ENCODE results near the gene LRP1B.

LRP1B gene

DNA sequence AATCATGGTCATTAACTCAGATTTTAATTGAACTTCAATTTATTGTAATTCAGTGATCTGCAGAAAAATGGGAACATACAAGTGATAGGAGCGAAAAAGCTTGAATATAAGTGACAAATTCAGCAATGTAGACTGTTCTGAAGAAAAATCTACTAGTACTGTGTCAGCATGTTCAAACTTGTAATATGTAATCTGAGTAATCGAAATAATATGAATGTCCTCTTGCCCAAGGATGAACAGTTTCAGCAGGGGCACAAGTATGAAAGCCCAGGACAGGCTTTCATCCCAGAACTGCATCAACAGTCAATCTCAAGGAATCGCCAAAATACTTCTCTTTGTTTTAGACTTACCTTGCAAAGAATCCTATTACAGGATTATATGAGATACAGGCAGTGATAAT lies 1110.5 kb downstream of the LRP1B start:
- Histone ChIP-seq H3K79me2 (ENCODE audit: insufficient read depth, low read length) (no peaks in the 10 kb centered on the region), H3K27me3 (ENCODE audit: insufficient read depth, low read length) (no peaks in the 10 kb centered on the region), H3K9me3 (ENCODE audit: low read length) (no peaks in the 10 kb centered on the region), H3K4me1 (ENCODE audit: insufficient read depth, low read length, severe bottlenecking) (no peaks in the 10 kb centered on the region), H3K36me3 (ENCODE audit: insufficient read depth, low read length) (no peaks in the 10 kb centered on the region), H3K27ac (ENCODE audit: low read depth, low read length, poor library complexity, severe bottlenecking) (no peak overlapping the region), H3K9me2 (ENCODE audit: low read depth, low read length) (no peaks in the 10 kb centered on the region), H4K20me1 (ENCODE audit: insufficient read depth, low read length) (no peaks in the 10 kb centered on the region), H3K4me3 (ENCODE audit: low read depth, low read length, poor library complexity, severe bottlenecking) (no peak overlapping the region), H3F3A (ENCODE audit: insufficient read depth, low read length) (no peaks in the 10 kb centered on the region), H3K9ac (ENCODE audit: low read length) (no peak overlapping the region), H2AFZ (ENCODE audit: low read length) (no peak overlapping the region), H3K4me2 (ENCODE audit: low read length) (no peak overlapping the region)
- no peak for TF ChIP-seq EZH2 (IDR thresholded peaks at IDR 0.05; ENCODE audit: borderline replicate concordance, low read length)

DNA sequence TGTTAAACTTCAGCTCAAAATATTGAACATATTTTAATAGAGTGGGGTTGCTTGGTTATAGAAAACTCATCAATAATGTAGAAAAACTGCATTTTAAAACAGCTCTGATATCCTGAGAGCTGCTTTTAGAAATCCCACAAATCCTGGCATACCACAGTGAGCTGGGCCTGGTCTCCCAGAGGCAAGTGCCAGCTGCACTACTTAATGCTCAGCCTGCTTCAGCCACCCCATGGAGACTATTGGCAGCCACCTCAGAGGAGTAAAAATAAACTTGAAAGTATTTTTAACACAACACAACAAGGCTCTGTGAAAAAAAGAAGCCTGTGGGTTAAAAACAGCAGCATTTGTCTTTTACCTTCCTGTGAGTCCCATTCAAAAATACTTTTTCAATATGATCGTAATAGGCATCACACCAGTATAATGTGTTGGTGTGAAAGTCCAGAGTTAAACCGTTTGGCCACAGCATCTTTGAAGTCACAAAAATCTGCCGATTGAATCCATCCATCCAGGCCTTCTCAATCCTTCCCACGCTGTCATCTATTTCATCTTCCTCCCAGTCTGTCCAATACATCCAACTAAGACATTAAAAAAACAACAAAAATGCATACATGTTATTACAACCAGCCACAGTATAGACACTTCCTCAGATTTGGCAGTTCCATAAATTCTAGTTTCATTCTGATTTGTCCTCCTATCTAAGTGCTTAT lies 1115.3 kb downstream of the LRP1B start:
- no peaks in the 10 kb centered on the region for H3K9me3 ChIP-seq (ENCODE audit: low read length)
- no peak overlapping the region for H3K4me2 ChIP-seq (ENCODE audit: low read length)
- no peaks in the 10 kb centered on the region for H3K4me1 ChIP-seq (ENCODE audit: insufficient read depth, low read length, severe bottlenecking)
- H3K9ac ChIP-seq (ENCODE audit: low read length): no peak overlapping the region
- H3K27ac ChIP-seq (ENCODE audit: low read depth, low read length, poor library complexity, severe bottlenecking): no peak overlapping the region
- H3F3A ChIP-seq (ENCODE audit: insufficient read depth, low read length): no peaks in the 10 kb centered on the region
- no peaks in the 10 kb centered on the region for H4K20me1 ChIP-seq (ENCODE audit: insufficient read depth, low read length)
- H2AFZ ChIP-seq (ENCODE audit: low read length): no peak overlapping the region
- H3K9me2 ChIP-seq (ENCODE audit: low read depth, low read length): no peaks in the 10 kb centered on the region
- no peaks in the 10 kb centered on the region for H3K79me2 ChIP-seq (ENCODE audit: insufficient read depth, low read length)
- H3K36me3 ChIP-seq (ENCODE audit: insufficient read depth, low read length): no peaks in the 10 kb centered on the region
- TF ChIP-seq EZH2 (IDR thresholded peaks at IDR 0.05; ENCODE audit: borderline replicate concordance, low read length): no peak
- TF ChIP-seq, protein P1, sequence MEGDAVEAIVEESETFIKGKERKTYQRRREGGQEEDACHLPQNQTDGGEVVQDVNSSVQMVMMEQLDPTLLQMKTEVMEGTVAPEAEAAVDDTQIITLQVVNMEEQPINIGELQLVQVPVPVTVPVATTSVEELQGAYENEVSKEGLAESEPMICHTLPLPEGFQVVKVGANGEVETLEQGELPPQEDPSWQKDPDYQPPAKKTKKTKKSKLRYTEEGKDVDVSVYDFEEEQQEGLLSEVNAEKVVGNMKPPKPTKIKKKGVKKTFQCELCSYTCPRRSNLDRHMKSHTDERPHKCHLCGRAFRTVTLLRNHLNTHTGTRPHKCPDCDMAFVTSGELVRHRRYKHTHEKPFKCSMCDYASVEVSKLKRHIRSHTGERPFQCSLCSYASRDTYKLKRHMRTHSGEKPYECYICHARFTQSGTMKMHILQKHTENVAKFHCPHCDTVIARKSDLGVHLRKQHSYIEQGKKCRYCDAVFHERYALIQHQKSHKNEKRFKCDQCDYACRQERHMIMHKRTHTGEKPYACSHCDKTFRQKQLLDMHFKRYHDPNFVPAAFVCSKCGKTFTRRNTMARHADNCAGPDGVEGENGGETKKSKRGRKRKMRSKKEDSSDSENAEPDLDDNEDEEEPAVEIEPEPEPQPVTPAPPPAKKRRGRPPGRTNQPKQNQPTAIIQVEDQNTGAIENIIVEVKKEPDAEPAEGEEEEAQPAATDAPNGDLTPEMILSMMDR (IDR thresholded peaks at IDR 0.05; ENCODE audit: low read length): no peak
- H3K27me3 ChIP-seq (ENCODE audit: insufficient read depth, low read length): no peaks in the 10 kb centered on the region
- H3K4me3 ChIP-seq (ENCODE audit: low read depth, low read length, poor library complexity, severe bottlenecking): no peak overlapping the region

DNA sequence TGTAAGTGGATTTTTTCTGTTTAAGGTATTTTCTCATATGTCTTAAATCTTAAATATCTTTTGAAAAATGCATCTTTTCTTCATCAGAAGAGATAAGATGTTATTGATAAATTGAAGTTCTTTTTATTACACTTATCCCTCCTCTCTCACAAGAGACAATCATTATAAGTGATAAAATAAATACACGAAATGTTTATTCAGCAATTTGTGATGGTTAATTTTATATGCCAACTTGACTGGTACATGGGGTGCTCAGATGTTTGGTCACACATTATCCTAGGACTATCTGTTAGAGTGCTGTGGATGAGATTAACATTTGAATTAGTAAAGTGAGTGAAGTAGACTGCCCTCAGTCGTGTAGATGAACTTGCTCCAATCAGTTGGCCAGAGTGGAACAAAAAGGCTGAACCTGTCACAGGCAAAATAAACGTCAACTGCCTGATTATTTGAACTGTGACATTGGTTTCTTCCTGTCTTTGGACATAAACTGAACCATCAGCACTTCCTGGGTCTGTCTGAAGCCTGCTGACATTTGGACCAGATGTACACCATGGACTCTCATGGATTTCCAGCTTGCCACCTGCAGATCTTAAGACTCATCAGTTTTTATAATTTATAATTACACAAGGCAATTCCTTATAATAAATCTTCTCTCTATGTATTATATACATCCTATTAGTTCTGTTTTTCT lies 1126.7 kb downstream of the LRP1B start:
- no peaks in the 10 kb centered on the region for H3K79me2 ChIP-seq (ENCODE audit: insufficient read depth, low read length)
- no peaks in the 10 kb centered on the region for H3K9me3 ChIP-seq (ENCODE audit: low read length)
- no peaks in the 10 kb centered on the region for H4K20me1 ChIP-seq (ENCODE audit: insufficient read depth, low read length)
- H3K27me3 ChIP-seq (ENCODE audit: insufficient read depth, low read length): no peaks in the 10 kb centered on the region
- H3K9me2 ChIP-seq (ENCODE audit: low read depth, low read length): no peaks in the 10 kb centered on the region
- H3K9ac ChIP-seq (ENCODE audit: low read length): no peak overlapping the region
- no peaks in the 10 kb centered on the region for H3K36me3 ChIP-seq (ENCODE audit: insufficient read depth, low read length)
- no peak overlapping the region for H3K27ac ChIP-seq (ENCODE audit: low read depth, low read length, poor library complexity, severe bottlenecking)
- H3K4me2 ChIP-seq (ENCODE audit: low read length): no peak overlapping the region
- no peak overlapping the region for H3K4me3 ChIP-seq (ENCODE audit: low read depth, low read length, poor library complexity, severe bottlenecking)
- no peak for TF ChIP-seq EZH2 (IDR thresholded peaks at IDR 0.05; ENCODE audit: borderline replicate concordance, low read length)
- TF ChIP-seq, protein P1 (IDR thresholded peaks at IDR 0.05; ENCODE audit: low read length): no peak
- H2AFZ ChIP-seq (ENCODE audit: low read length): no peak overlapping the region
- no peaks in the 10 kb centered on the region for H3K4me1 ChIP-seq (ENCODE audit: insufficient read depth, low read length, severe bottlenecking)
- no peaks in the 10 kb centered on the region for H3F3A ChIP-seq (ENCODE audit: insufficient read depth, low read length)
